HG02973 (cell line): ENCODE measurements around the gene STAG2.
"Not testable (repeated sequence)": the region's sequence is repeated elsewhere in the genome, so short reads cannot be mapped to it uniquely, and the experiment has no call there.

Experiments used
- ATAC-seq: cut with Tn5 transposase; IDR thresholded peaks from one replicate; pipeline ENCODE4 v1.9.1; 2021; ENCODE audit warnings: moderate library complexity; ENCODE audit not compliant: unreplicated experiment

STAG2 gene

DNA sequence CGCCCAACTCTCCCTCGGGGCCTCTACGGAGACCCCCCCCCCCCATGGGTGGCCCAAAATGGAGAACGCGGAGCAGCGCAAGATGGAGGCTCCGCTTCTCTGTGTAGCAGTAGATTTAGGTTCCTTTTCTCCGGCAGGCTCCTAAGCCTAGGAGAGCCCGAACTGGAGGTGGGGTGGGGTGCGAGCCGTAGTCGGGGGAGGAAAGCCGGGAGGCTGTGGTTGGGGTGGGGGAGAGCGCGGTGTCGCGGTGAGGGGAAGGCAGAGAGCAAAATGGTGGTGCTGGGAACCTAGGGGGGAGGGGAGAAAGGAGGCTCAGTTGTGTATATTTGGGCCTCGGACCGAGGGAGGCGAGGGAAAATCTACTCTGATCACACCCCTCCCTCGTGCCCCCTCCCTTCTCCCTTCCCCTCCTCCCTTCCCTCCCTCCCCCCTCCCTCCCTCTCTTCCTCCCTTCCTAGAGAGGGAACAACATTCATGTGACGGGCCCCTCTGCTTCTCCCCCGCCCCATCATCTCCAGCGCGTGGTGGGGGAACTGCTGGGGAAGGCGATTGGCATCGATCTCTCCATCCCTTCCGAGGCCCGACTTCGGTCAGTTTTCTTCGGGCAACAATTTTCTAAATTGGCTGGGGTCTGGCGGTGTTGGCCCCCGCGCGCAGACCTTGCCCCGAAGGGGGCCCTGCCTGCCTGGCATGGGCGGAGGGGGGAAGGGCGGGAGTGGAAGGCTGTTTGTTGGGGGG, at the start of gene STAG2:
STAG2 (plus strand) TSS at position 439 of the 738 bp plus-strand sequence. CDS start 60,922 bp downstream, outside the sequence.
- ATAC-seq: no peak

DNA sequence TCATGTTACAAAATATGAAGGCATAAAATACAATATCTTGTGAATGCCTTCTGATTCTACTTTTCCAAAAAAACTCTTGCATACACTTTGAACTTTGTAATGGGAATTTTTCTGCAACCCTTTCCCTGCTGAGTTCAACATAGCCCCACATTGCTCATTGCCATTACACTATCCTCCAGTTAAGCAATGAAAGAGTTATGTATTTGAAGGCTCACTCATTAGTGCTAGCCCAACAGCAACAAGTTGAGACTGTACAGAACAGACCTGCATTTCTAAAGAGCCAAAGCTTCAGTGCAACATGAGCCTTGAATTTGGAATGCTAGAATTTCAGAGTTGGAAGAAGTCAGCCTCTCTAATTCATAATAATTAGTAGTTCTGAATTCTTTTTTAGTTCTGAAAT, 44.4 kb upstream of the STAG2 start:
- ATAC-seq: no peak

DNA sequence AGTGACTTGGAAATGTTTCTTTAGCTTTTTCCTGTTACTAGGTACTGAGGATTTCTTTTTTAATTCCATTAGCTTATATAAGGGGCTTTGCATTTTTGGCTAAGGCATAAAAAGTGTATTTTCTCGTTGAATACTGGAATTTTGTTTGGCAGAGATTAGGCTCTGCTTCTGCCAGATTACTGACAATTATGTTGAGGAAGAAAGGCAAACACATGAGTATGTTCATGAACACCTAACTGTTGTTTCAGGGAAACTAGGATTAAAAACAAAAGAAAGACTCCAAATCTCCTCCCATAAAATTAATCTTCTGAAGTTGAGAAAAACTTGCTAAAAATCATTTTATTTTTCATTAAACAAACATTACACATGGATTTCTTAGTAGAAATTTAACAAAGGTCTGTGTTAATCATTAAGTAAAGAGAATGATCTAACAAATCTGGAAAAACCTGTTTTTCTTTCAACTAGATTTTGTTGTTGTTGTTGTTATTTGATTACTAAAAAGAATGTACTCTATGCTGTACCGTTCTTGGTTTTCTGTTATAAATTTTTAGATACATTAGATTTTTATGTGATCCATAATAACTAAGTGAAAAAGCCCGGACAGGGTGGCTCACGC, 43.3 kb upstream of the STAG2 start:
- ATAC-seq: no peak

DNA sequence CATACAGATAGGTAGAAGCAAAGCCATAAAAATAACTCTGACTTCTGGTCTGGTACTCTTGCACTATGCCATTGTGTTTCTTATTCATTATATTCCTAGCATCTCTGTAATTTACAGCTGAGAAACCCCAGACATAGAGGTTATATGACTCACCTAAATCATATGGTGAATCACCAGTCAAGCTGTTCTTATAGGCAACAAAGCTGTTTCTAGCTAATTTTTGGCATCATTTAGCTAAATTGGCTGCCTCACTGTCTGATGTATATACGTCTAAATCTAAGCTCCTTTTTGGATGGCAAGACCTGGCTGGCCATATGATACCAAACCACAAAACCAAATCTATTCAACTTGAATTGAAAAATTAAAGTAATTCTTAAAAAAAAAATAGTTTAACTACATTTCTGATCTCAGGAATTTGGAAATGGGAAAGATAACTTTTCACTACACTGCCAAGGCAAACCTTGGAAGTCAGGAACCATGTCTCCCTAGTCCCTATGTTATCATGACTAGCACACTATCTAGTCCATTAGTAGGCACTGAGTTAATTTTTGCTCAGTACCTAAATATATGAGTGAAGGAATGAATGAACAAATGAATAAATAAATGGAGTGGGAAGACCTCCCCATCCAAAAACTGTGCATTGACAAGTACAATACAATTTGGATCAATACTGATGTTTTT, 41.3 kb upstream of the STAG2 start:
- no peak for ATAC-seq

DNA sequence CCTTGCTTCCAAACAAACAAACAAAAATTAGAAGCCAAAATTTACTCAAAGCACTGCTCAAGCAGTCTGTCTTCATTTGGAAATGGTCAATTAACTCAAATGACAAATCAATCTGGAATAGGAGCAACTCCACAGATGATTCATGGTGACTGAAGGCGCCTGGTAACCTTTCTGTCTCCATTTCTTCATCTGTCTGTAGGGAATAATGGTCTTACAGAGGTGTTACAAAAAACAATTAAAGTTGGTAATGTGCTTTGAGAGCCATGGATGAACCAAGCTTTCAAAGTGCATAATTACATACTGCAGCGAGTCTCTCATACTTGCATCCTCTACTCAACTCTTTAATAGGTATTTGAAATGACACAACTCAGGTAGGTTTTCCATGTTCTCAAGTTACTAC, 38.3 kb upstream of the STAG2 start:
- no peak for ATAC-seq

DNA sequence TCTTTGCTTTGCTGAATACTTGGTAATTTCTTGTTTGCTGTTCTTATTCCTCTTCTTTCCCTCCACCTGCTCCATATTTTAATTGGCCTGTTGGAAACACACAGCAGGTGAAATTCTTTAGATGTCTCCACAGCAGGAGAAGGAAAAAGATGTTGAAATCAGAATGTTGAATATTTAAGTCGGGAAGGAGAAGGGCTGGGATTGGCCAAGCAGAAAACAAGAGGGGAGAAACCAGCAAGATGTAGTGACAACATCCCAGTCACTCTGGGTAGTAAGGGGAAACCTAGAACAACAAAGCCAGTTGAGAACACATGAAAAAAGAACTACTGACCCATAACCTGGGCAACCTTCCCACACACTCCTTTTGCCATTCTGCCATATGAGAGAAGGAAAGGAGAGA, 37.3 kb upstream of the STAG2 start:
- no peak for ATAC-seq

DNA sequence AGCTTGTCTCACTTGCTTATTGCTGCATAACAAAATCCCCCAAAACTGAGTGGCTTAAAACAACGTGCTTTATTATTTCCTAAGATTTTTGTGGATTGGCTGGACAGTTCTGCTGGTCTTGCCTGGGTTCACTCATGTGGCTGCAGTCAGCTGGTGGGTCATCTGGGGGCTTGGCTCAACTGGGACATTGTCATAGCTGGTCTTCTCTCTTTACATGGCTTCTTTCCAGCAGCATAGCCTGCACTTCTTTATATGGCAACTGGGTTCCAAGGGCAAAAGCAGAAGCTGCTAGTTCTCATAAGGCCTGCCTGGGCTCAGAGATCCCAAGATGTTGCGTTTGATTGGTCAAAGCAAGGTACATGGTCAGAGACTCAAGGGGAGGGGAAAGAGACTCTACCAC, 33.7 kb upstream of the STAG2 start:
- no peak for ATAC-seq

DNA sequence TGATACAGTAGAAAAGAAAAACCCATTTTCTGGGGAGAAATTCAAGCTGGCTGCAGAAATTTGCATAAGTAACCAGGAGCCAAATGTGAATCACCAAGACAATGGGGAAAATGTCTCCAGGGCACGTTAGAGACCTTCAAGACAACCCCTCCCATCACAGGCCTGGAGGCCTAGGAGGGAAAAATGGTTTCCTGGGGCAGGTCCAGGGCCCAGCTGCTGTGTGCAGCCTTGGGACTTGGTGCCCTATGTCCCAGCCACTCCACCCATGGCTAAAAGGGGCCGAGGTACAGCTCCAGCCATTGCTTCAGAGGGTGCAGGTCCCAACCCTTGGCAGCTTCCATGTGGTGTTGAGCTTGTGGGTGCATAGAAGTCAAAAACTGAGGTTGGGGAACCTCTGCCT, 29.5 kb upstream of the STAG2 start:
- ATAC-seq: not testable (repeated sequence)

DNA sequence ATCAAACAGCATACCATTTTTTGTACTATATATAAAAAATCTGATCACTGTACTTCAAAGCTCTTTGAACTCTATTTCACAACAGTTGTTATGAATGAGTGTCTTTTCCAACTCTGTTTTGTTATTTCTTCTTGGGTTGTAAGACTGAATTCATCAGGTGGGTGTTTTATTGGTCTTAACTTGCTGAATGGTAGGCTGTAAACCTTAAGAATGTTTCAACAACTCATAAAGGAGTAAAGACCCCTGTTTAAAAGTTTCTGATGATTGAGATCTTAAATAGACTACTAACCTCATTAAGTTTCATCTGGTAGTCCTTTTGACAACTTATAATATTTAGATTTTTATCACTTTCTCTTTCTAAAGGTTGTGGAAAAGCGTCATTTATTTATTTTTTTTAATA, 18.4 kb upstream of the STAG2 start:
- no peak for ATAC-seq

DNA sequence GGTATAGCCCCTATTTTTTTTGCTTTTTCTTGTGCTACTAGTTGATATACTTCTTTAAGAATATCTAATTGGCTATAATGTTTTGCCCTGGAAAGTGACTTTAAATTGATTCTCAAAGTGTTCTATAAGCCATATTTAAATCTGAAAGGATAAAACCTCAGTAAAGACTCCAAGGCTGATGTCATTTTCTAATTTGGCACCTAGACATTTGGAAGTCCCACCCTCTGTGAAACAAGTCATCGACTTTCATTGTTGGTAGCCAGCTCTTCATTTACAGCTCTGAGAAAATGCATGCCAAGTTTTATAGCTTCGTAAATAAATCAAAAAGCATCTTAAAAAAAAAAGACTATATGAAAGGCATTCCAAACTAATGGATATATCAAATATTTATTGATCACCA, 18.0 kb upstream of the STAG2 start:
- no peak for ATAC-seq

DNA sequence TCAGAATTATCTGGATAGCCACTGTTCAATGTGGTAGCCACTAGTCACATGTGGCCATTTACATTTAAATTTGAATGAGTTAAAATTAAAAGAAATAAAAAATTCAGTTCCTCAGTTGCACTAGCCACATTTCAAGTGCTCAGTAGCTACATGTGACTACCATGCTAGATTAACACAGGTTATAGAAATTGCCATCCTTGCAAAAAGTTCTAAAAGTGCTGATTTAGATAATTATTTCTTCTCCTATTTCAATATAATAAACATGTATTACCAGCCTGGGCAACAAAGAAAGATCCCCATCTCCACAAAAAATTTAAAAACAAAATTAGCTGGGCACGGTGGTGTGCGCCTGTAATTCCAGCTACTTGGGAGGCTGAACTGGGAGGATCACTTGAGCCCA, 11.7 kb upstream of the STAG2 start:
- ATAC-seq: no peak

DNA sequence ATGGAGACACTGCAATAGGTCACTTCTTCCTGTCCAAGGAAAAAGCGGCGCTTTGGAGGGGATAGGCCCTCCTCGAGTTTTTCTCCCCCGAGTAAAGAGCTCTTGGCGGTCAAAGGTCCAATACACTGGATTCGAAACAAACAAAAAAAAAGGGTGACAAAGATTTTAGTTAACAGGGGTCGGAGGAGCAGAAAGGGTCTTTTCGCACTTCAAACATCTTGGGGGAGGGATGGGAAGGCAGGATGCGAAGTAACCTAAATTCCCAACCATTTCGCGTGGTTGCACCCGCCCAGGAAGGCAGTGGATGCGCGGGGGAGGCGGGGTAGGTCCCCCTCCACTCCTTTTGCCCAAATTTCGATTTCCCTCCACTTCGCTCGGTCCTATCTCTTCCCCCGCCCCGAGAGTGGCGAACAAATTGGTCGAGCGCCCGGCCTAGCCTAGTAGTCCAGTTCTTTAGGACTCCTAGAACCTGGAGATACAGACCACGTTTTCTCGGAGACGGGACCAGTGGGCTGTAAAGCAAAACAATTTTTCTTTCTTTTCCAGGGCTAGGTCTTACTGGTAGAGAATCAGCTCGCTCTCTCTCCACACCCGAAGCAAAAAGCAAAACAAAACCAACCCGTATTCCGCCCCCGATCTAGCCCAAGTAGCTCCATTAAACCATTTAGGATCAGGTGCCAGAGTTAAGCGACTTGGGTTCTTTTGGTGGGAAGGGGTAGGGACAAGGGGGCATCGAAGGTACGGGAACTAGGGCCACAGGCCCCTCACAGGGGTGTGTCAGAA, 2.0 kb upstream of the STAG2 start:
- no peak for ATAC-seq

DNA sequence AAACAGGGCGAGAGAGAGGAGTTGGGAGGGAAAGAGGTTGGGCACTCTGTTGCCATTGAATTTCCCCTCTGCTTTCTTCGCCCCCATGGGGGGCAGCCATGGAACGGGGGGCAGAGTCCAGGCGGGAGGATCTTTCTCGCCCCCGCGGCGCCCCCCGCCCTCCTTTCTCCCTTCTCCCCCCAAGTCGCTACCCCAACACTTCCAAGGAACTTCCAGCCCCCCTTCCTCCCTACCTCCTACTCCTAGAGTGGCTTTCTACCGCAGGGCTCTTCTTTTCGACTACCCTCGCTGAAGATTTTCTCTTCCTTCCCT, 594 bp upstream of the STAG2 start:
- ATAC-seq: no peak

DNA sequence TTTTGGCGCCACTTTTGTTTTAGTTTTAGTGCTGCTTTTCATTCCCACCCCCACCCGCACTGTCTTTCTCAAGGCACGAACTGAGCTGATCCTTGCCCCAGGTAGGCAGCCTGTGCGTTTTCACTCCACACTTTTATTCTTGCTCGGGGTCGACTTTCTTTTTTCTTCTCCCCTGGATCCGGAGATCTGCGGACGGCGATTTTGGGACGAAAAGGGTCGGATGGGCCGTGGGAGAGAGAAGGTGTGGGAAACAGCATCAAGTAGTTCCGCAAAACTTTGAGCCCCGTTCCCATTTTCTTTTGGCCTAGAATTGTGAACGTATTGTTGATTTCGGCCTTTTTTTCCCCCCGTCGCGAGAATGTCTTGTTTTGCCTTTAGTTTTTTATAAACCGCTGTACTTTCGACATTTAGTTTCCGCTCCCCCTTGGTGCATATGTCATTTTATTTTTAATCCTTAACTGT, 531 bp downstream of the STAG2 start:
- no peak for ATAC-seq

DNA sequence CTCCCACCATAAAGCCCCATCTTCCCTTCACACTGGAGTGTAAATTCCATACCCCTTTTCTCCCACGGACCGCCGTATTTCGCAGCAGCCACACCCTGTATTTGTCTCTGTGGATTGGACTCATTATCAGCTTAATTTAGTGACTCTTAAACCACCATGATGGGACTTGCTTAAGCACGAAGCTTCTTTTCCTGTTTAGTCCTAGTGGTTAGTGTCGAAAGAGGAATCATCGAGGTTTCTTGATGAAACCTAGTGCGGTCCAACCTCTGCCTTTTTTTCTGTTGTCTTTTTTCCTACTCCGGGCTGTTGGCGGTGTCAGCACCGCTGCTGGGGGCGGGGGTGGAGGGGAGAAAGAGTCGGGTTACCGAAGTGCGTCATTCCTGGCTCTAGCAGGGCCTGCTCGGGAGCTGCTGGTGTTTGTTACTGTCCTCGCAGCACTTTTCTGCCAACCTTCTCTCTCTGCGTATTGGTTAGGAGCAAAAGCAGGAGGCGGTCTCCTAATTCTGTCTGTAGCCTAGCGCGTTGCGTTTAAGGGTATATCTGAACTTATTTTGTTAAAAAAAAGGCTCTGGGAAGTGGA, 1.4 kb downstream of the STAG2 start:
- peak; percentile 55 for ATAC-seq

DNA sequence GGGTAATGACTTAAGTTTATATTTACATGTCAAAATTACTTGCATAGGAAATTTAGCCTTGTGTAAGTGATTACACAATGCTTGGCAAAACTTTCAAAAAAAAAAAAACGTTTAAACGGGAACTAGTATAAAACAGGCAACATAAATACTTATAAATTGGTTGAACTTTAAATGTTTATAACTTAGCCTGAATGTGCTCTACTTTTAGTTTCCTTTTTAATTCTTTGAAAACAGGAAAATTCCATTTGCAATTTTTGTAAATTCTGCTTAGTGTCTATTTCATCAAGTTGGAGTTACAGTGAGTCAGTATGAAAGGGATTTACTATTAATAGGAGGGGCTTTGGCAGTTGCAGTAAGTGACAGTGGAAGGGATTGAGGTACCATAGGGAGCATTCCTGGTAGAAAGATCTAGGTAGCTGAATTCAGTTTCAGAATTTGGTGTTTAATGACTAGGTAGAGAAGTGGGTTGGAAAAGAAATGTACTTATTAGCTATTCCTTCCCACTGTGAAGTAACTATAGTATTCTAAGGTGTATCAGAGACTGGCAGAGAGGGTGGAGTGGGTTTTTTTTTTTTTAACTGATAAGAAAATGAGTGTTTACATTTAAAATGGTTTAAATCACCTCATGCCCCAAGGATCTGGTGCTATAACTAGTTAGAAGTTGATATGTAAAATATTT, 2.8 kb downstream of the STAG2 start:
- no peak for ATAC-seq

DNA sequence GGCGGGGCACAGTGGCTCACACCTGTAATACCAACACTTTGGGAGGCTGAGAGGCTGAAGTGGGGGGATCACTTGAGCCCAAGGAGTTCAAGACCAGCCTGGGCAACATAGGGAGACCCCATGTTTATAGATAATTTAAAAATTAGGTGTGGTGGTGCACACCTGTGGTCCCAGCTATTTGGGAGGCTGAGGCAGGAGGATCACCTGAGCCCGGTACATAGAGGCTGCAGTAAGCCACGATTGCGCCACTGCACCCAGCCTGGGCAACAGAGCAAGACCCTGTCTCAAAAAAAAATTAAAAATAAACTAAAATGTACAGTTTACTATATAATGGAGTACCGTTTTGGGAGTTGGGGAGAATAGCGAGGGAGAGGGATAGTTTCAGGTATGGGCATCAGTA, 4.2 kb downstream of the STAG2 start:
- ATAC-seq: no peak

DNA sequence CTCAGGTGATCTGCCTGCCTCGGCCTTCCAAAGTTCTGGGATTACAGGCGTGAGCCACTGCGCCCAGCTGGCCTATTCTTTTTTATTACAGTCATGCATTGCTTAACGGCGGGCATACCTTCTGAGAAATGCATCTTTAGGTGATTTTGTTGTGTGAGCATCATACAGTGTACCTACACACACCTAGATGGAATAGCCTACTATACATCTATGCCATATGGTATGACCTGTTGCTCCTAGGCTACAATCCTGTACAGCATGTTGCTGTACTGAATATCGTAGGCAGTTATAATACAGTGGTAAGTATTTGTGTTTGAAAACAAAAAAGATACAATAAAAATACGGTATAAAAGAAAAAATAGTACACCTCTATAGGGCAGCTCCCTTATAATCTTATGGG, 6.0 kb downstream of the STAG2 start:
- ATAC-seq: no peak

DNA sequence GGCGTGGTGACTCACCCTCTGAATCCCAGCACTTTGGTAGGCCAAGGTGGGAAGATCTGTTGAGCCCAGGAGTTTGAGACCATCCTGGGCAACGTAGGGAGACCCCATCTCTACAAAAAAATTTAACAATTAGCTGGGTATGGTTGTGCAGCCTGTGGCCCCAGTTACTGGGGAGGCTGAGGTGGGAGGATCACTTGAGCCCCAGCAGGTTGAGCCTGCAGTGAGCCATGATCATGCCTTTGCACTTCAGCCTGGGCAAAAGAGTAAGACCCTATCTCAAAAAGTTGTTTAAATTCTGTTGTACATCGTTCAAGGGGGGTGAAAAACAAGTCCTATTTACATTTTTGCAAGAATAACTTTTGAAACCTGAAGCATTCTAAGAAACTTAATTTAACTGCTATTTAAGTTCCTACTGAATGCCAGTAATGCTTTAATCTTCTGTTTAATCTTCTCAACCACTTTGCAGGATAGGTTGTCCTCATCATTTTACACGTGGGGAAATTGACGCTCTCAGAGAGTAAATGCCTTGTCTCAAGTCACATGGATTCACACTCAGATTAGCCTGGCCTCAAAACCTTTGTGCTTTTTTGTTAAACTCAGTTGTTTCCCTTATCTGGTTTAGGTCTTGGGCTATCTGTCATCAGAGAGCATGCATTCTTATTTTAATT, 7.0 kb downstream of the STAG2 start:
- ATAC-seq: no peak

DNA sequence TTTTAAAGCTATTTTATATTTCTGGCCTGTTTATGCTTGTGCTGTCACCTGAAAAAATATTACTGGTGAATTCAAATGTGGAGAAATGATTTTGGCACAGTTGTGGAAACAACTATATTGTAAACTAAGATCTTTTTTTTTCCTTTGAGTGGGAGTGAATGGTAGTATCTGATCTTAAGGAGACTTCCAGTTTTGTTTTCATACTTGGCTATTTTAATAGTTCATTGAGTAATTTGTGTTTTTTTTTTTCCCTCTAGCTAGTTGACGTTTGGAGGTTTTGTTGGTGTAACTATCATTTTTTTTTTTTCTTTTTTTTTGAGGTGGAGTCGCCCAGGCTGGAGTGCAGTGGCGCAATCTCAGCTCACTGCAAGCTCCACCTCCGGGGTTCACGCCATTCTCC, 10.5 kb downstream of the STAG2 start:
- ATAC-seq: no peak
